H9 (cell line): ENCODE measurements around the gene CRACDL. TPM values are rescaled to one million over a fixed set of nuclear protein-coding genes. Genes with fewer than 3 reads are reported as not detected.

Experiments used
- DNase-seq: peaks from one replicate; pipeline ENCODE4 v3.0.0-alpha.2; 2017
- H2AFZ ChIP-seq: one replicate; pipeline ENCODE4 v1.6.1; 2013; ENCODE audit warnings: mild to moderate bottlenecking, low read length, control low read depth, moderate library complexity
- H2AK5ac ChIP-seq: 2 replicates; pipeline ENCODE4 v1.6.1; 2013; ENCODE audit warnings: low read length, control low read depth, mixed read lengths; ENCODE audit not compliant: insufficient read length
- H2BK120ac ChIP-seq: one replicate; pipeline ENCODE4 v1.6.1; 2013; ENCODE audit warnings: low read depth, mild to moderate bottlenecking, low read length, control low read depth, inconsistent platforms; ENCODE audit not compliant: poor library complexity, severe bottlenecking
- H2BK12ac ChIP-seq: 2 replicates; pipeline ENCODE4 v1.6.1; 2013; ENCODE audit warnings: low read length, control low read depth, mixed read lengths, low read depth; ENCODE audit not compliant: insufficient read length
- H2BK15ac ChIP-seq: 2 replicates; pipeline ENCODE4 v1.6.1; 2013; ENCODE audit warnings: low read depth, low read length, control low read depth
- H2BK20ac ChIP-seq: one replicate; pipeline ENCODE4 v1.6.1; 2013; ENCODE audit warnings: low read depth, mild to moderate bottlenecking, low read length, control low read depth, inconsistent platforms; ENCODE audit not compliant: poor library complexity, severe bottlenecking
- H2BK5ac ChIP-seq: 2 replicates; pipeline ENCODE4 v1.6.1; 2013; ENCODE audit warnings: low read length, control low read depth, mixed read lengths; ENCODE audit not compliant: insufficient read length
- H3K14ac ChIP-seq: 2 replicates; pipeline ENCODE4 v1.6.1; 2013; ENCODE audit warnings: low read length, control low read depth; ENCODE audit not compliant: insufficient read depth
- H3K18ac ChIP-seq: 2 replicates; pipeline ENCODE4 v1.6.1; 2013; ENCODE audit warnings: low read depth, mild to moderate bottlenecking, mixed read lengths, low read length, control low read depth; ENCODE audit not compliant: insufficient read length
- H3K23ac ChIP-seq: 2 replicates; pipeline ENCODE4 v1.6.1; 2013; ENCODE audit warnings: low read length, control low read depth, mixed read lengths, low read depth; ENCODE audit not compliant: insufficient read length
- H3K23me2 ChIP-seq: 2 replicates; pipeline ENCODE4 v1.6.1; 2013; ENCODE audit warnings: low read depth, mild to moderate bottlenecking, mixed read lengths, low read length, control low read depth; ENCODE audit not compliant: insufficient read length, poor library complexity, severe bottlenecking
- H3K27ac ChIP-seq: 2 replicates; pipeline ENCODE4 v1.5.1; 2013; ENCODE audit warnings: low read length, control low read depth, mixed read lengths, low read depth; ENCODE audit not compliant: insufficient read length
- H3K27me3 ChIP-seq: 2 replicates; pipeline ENCODE4 v1.6.1; 2013; ENCODE audit warnings: low read length, control low read depth, inconsistent platforms; ENCODE audit not compliant: insufficient read depth
- H3K4ac ChIP-seq: 2 replicates; pipeline ENCODE4 v1.6.1; 2013; ENCODE audit warnings: low read depth, mild to moderate bottlenecking, control low read depth, inconsistent platforms, low read length, moderate library complexity
- H3K4me1 ChIP-seq: 2 replicates; pipeline ENCODE4 v1.6.1; 2013; ENCODE audit warnings: low read length, control low read depth, inconsistent platforms; ENCODE audit not compliant: insufficient read depth
- H3K4me2 ChIP-seq: 2 replicates; pipeline ENCODE4 v1.6.1; 2013; ENCODE audit warnings: low read length, control low read depth, mixed read lengths; ENCODE audit not compliant: insufficient read length, insufficient read depth
- H3K56ac ChIP-seq: 2 replicates; pipeline ENCODE4 v1.6.1; 2013; ENCODE audit warnings: low read depth, mild to moderate bottlenecking, mixed read lengths, low read length, control low read depth; ENCODE audit not compliant: insufficient read length
- H3K79me1 ChIP-seq: 2 replicates; pipeline ENCODE4 v1.6.1; 2013; ENCODE audit warnings: low read depth, mild to moderate bottlenecking, moderate library complexity, low read length, control low read depth, inconsistent platforms; ENCODE audit not compliant: insufficient read depth, poor library complexity, severe bottlenecking
- H3K79me2 ChIP-seq: 2 replicates; pipeline ENCODE4 v1.6.1; 2013; ENCODE audit warnings: low read length, control low read depth, inconsistent platforms; ENCODE audit not compliant: insufficient read depth
- H3K9ac ChIP-seq: 2 replicates; pipeline ENCODE4 v1.6.1; 2013; ENCODE audit warnings: low read length, control low read depth, mixed read lengths; ENCODE audit not compliant: insufficient read length; ENCODE audit errors: extremely low read depth
- H3K9me3 ChIP-seq: one replicate; pipeline ENCODE4 v1.6.1; 2013; ENCODE audit warnings: low read depth, low read length, inconsistent platforms; ENCODE audit not compliant: control insufficient read depth
- H3T11ph ChIP-seq: one replicate; pipeline ENCODE4 v1.6.1; 2013; ENCODE audit warnings: mild to moderate bottlenecking, low read length, control low read depth, inconsistent platforms
- H4K20me1 ChIP-seq: one replicate; pipeline ENCODE4 v1.6.1; 2013; ENCODE audit not compliant: control insufficient read depth, insufficient read length, insufficient read depth
- H4K5ac ChIP-seq: 2 replicates; pipeline ENCODE4 v1.6.1; 2013; ENCODE audit warnings: low read depth, mild to moderate bottlenecking, mixed read lengths, low read length, control low read depth; ENCODE audit not compliant: insufficient read length
- H4K8ac ChIP-seq: replicated peaks from 2 replicates; pipeline ENCODE4 v1.6.1; 2013; ENCODE audit warnings: low read length, control low read depth, mixed read lengths, low read depth; ENCODE audit not compliant: insufficient read length
- H4K91ac ChIP-seq: 2 replicates; pipeline ENCODE4 v1.6.1; 2013; ENCODE audit warnings: low read depth, mild to moderate bottlenecking, moderate library complexity, mixed read lengths, low read length, control low read depth; ENCODE audit not compliant: insufficient read length
- H3K27ac Mint-ChIP-seq, 3 experiments: 2 replicates in 2 of 3; 3 replicates in 1 of 3; pipeline ENCODE4 v1.8.0; 2020 to 2021; ENCODE audit warnings: mixed read lengths in 3 of 3, mild to moderate bottlenecking in 1 of 3, moderate library complexity in 1 of 3
- H3K27me3 Mint-ChIP-seq: 2 replicates; pipeline ENCODE4 v1.8.0; 2021; ENCODE audit warnings: low read depth, mild to moderate bottlenecking, moderate library complexity, mixed read lengths
- H3K36me3 Mint-ChIP-seq, 3 experiments: 2 replicates in 2 of 3; 3 replicates in 1 of 3; pipeline ENCODE4 v1.8.0; 2020 to 2021; ENCODE audit warnings: low read depth in 3 of 3, mixed read lengths in 3 of 3; ENCODE audit not compliant: insufficient read depth in 1 of 3
- H3K4me1 Mint-ChIP-seq, 2 experiments: 2 replicates each; pipeline ENCODE4 v1.8.0; 2020; ENCODE audit warnings: mixed read lengths in 2 of 2
- H3K4me3 Mint-ChIP-seq, 2 experiments: 2 replicates in 1 of 2; 3 replicates in 1 of 2; pipeline ENCODE4 v1.8.0; 2020 to 2021; ENCODE audit warnings: mild to moderate bottlenecking in 2 of 2, mixed read lengths in 2 of 2, moderate library complexity in 1 of 2
- H3K9me3 Mint-ChIP-seq, 2 experiments: 2 replicates in 1 of 2; 3 replicates in 1 of 2; pipeline ENCODE4 v1.8.0; 2020; ENCODE audit warnings: mild to moderate bottlenecking in 2 of 2, mixed read lengths in 2 of 2, moderate library complexity in 1 of 2
- CTCF ChIP-seq: fragments of 200-600 bp; sonication (generic); conservative IDR thresholded peaks from 3 replicates; pipeline ENCODE4 v1.8.0; 2021; ENCODE audit warnings: antibody characterized with exemption, mild to moderate bottlenecking
- WGBS: extraction: QIAGEN DNeasy Blood & Tissue Kit; methylation state at CpG from one replicate; pipeline ENCODE4 v1.1.7; 2013; ENCODE audit warnings: missing lambda C conversion rate, low lambda C conversion rate, mixed read lengths; ENCODE audit not compliant: insufficient read length; ENCODE audit errors: extremely low coverage; 5-methylcytosine and 5-hydroxymethylcytosine counted together
- total RNA-seq: library from RNA; stranded (reverse); gene quantifications from 2 replicates; pipeline ENCODE4 v1.2.1, GENCODE V29; 2021

Gene CRACDL
- total RNA-seq, 1 experiment from 2014 or later = 0.48 TPM

- no peaks in the 10 kb centered on the region for H3K36me3 Mint-ChIP-seq
Observed at GRCh38 chr2:98815795-98816194, 120.2 kb downstream of the CRACDL start.

More at GRCh38 chr2:98815795-98816194, 120.2 kb downstream of the CRACDL start:
- H4K20me1 ChIP-seq = no peaks in the 10 kb centered on the region
- H3T11ph ChIP-seq = no peak overlapping the region
- no peak overlapping the region for H2BK15ac ChIP-seq
- no peak overlapping the region for H3K23ac ChIP-seq
- no peaks in the 10 kb centered on the region for H3K4me1 ChIP-seq
- WGBS = no CpG with 5 or more reads among the region's 2 CpGs
- no peak overlapping the region for H3K18ac ChIP-seq
- no peak overlapping the region for H3K14ac ChIP-seq
- Mint-ChIP-seq H3K9me3 (peaks cover 0 to 4% of the 10 kb centered on the region in 2 experiments; a peak in 3 of 5 replicates), H3K4me1 (no peaks in the 10 kb centered on the region), H3K27me3 (peaks cover 23% of the 10 kb centered on the region), H3K4me3 (no peak overlapping the region), H3K27ac (no peak overlapping the region)
- H3K79me1 ChIP-seq = no peaks in the 10 kb centered on the region
- H2BK120ac ChIP-seq = no peak overlapping the region
- H2AFZ ChIP-seq = no peak overlapping the region
- no peak overlapping the region for H4K8ac ChIP-seq
- no peaks in the 10 kb centered on the region for H3K27me3 ChIP-seq
- no peak overlapping the region for H2BK12ac ChIP-seq
- no peak overlapping the region for H3K9ac ChIP-seq
- no peak overlapping the region for H3K4me2 ChIP-seq
- no peak for DNase-seq
- H3K79me2 ChIP-seq = no peaks in the 10 kb centered on the region
- no peaks in the 10 kb centered on the region for H3K23me2 ChIP-seq
- no peak overlapping the region for H3K56ac ChIP-seq
- no peak overlapping the region for H3K27ac ChIP-seq
- no peak overlapping the region for H4K5ac ChIP-seq
- H4K91ac ChIP-seq = no peak overlapping the region
- H3K4ac ChIP-seq = no peak overlapping the region
- no peaks in the 10 kb centered on the region for H3K9me3 ChIP-seq
- no peak overlapping the region for H2BK20ac ChIP-seq
- TF ChIP-seq CTCF = no peak
- H2AK5ac ChIP-seq = no peak overlapping the region
- no peak overlapping the region for H2BK5ac ChIP-seq
